SH-SY5Y (cell line): ENCODE data around the gene SP6.

Experiments
- GATA2 ChIP-seq: IDR thresholded peaks from 2 replicates; pipeline ENCODE4 v1.6.1; 2011; ENCODE audit warnings: mild to moderate bottlenecking, low read depth, low read length
- GATA3 ChIP-seq: IDR thresholded peaks from 2 replicates; pipeline ENCODE4 v1.6.1; 2011; ENCODE audit warnings: low read depth, mild to moderate bottlenecking, low read length, moderate library complexity

DNA sequence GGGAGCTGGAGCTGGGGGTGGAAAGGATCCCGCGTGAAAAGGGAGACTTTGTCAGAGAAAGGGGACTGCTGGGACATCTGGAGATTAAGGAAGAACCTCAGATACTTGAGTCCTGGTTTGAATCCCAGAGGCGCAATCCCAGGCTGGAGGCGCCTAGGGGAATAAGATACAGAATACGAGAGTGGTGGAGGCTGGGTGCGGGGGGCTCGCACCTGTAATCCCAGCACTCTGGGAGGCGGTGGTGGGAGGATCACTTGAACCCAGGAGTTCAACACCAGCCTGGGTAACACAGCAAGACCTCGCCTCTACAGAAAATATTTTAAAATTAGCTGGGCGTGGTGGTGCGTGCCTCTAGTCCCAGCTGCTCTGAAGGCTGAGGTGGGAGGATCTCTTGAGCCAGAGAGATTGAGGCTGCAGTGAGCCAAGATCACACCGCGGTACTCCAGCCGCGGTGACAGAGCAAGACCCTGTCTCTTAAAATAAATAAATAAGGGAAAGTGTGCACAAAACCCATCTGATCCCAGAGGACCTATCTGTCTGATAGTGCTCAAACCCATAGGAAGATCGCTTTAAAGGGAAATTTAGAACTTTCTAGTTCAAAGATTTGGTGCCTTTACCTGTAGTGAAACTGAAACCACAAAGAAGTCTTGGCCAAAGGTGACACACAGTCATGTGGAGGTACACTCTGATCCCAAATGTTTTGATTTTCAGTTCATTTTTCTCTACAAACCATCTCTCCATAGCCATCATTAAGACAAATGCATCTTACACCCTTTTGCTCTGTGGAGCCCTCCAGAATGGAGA is 9.3 kb downstream of the SP6 start:
- TF ChIP-seq GATA3 (no peak), GATA2 (no peak)
